Effector CD4-positive, alpha-beta T cell (primary cell): Measurements from ENCODE around the gene STK11.

Source experiments
- DNase-seq: peaks from one replicate; pipeline ENCODE4 v3.0.0-alpha.2; 2020

STK11 gene

DNA sequence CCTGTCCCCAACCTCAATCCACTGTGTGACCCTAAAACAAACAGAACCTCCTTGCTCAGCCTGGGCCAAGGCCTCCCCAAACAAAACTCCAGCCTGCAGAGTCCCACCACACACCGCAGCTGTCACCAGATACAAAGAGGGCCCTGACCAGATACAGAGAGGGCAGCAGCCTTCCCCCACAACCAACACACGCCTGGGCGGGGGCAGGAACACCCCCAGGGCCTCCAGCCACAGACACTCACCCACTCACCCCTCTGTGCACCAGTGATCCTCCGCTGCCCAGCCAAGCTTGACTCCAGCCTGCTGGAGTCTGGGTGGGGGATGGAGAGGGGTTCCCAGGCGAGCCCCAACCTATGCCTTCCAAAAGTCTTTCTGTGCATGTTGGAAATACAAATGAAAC lies 57.6 kb downstream of the STK11 start:
- DNase-seq = no peak

DNA sequence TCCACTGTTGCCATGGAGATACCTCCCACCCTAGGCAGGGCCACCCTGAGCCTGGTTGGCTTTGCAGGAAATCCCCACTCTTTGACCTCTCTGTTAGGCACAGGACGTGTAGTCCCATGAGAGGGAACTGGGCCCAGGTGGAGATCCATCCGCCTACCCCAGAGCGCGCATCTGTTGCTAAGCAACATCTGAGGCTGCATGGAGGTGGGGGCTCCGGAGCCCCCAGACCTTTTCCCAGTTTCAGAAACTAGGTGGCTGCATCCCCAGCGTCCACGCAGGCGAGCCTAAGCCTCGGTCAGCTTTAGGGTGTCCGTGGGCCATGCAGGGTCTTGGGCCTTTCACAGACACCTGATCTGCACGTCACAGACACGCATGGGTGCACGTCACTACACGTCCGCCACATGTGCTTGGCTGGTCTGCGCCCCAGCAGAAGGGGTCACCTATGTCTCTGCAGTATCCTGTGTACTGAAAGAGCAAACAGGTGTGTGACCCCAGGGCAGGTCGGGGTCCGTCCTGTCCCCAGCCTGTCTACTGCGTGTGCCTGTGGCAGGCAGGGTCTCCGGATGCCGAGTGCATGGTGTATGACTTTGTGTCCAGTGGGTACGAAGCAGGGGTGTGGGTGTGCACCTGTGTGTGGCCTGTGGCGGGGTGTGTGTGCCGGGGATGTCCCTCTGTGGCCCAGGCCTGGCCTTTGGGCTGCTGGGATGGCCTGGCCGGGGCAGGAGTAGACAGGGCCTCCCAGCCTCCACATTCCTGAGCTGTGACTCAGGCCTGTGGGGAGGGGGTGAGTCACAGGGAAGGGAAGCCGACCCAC lies 59.4 kb downstream of the STK11 start:
- no peak for DNase-seq

DNA sequence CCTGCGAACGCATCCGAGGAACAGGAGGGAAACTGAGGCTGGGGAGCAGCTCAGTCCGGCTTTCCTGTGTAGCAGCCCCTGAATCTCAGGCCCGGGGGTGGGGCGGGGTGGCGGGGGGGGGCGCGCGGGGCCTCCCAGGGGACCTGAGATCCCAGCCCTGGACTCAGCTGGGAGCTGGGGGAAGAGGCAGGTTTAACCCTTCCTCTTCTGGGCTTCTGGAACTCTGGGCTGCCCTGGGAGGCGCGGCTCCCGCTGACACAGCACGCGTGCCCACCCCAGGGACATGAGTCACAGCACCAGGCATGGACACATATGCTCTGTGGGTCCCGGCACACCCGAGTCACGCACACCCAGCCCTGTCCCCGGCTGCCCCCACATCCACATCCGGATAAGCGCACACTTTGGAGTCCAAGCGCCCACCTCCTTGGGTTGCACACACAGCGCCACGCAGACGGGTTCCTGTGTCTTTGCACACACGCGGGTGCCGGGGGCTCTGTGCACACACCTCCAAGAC lies 60.1 kb downstream of the STK11 start:
- DNase-seq = no peak

DNA sequence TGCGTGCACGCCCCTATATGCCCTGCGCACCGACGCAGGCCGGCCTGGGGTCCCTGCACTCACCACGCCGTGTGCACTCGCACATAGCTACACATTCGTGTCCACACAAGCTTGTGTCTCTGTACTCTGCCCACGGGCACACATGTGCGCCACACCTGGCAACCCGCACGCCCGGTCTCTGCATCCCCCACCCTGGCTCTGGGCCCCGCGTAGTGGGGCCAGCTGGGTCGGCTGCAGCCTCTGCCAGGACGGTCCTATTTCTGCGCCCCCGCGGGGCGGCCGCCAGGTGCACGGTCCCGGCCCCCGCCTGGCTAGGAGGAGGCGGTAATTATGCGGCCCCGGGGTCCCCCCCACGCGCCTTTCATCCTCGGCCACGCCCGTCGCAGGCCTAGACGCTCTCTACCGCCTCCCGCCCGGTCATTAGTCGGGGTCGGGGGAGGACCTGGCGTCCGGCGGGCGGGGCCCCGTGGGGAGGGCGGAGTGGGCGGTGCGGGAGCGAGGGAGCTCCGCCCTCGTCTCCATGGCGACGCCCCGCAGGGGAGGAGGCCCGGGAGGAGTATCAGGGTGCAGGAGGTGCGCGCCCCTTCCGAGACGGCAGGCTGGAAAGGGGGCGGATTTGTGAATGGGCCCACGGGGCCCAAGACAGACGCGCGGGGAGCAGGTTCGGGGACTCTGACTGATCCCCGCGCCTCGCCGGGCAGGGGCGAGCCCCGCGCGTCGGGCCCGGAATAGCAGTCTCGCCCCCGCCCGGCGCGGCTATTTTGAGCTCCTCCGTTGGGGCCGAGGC lies 60.7 kb downstream of the STK11 start:
- DNase-seq = peak; percentile 76

DNA sequence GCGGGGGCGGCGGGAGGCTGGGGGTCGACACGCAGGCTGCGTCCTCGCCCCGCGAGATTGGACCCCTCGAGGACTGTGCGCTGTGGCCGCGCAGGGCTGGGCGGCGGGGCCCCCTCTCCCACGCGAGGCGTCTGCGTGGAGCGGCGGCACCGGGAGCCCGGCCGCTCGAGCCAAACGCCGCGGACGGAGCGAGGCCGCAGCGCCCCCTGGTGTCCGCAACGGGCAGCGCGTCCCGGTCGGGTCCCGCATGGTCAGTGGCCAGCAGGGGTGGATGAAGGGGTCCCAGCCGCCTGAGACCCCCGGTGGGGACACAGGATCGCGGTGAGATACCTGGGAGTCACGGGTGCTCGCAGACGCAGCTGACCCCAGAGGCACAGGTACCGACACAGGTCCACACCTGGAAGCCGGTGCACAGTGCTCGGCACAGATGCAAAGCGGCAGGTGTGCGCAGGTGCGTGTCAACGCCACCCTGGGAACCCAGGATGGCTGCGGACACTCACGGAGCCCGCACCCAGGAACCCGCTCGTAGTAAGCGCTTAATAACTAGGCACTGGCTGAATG lies 61.4 kb downstream of the STK11 start:
- peak; percentile 62 for DNase-seq

DNA sequence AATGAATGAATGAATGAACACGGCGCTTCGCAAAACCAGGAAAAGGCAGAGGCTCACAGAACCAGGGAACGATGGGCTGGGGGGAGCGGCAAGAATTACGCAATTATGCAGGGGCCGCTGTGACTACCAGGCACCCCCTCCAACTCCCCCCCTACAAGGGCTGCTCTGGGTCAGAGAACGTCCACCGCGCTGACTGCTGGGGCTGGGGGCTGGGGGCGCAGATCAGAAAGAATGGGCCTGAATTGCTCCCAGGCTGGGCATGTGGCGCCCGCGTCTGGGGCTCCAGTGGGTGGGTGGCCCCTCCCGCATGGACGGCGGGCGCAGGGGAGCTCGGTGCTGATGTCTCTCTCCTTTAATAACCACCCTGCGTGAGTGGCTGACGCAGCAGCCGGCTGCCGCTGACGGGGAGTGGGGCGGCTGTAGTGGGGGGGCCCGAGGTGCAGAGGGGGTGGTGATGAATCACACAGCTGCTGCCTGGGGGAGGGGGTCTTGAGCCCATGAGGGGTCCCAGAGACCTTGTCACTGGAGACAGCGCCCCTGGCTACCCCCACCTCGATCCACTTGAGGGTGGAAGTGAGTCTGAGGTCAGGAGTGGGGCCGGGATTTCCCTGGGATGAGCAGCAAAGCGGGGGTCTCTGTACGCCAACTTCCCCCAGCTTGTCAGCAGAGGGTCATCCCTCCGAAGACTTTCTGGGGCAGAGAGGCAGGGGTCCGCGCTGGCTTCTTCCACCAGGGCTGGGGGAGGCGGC lies 62.1 kb downstream of the STK11 start:
- peak; percentile 39 for DNase-seq

DNA sequence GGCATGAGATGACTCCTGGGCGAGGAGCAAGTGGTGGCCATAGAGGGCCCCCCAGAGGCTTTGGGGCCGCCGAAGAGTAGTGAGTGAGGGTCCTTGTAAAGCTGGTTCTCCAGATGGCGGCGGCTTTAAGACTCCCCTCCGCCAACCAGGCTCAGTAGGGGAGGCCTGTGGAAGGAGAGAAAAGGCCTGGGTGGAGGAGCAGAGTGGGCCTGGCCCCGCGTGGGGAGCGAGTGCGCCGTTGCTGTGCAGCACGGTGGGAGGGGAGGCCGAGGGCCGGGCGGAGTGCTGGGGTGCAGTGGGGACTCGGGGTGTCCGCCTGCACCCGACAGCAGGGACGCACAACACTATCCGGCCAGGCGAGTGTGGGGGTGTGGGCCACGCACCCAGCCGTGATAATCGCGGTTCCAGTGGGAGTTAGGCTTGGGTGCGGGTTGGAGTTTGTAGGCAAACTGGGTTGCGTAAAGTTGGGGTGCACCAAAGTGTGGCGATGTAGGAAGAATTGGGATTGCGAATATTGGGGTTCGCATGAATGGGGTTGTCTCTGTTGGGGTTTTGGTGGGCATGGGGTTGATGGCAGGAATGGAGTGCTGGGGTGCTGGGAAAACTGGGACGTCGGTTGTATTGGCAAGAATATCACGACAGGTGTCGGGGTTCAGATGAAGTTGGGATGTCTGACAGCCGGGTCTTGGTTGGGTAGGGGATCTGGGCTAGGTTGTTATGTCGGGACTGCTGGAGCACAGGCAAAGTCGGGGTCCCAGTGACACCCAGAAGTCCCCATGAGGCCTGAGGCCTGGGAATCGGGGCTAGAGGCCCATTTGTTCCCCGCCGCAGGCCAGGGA lies 62.9 kb downstream of the STK11 start:
- no peak for DNase-seq

DNA sequence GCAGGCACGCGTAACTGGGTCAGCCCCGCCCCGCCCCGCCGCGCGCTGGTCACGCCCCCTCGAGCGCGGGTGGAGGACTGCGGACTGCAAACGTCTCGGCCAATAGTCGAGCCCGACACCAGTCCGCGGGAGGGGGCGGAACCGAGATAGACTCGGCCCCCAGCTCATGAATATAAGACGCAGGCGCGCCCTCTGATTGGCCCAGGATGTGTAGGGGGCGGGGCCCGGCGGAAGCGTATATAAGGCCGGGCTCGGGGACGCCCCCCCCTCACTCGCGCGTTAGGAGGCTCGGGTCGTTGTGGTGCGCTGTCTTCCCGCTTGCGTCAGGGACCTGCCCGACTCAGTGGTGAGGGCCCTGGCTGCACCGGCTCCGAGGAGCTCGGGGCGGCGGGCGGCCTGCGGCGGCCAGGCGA lies 63.5 kb downstream of the STK11 start, which contains the start of gene CIRBP:
Gene CIRBP (plus strand): TSS at position 268 of the 413 bp plus-strand sequence. CDS start 1,602 bp downstream, outside the sequence.
- peak; percentile 99 for DNase-seq

DNA sequence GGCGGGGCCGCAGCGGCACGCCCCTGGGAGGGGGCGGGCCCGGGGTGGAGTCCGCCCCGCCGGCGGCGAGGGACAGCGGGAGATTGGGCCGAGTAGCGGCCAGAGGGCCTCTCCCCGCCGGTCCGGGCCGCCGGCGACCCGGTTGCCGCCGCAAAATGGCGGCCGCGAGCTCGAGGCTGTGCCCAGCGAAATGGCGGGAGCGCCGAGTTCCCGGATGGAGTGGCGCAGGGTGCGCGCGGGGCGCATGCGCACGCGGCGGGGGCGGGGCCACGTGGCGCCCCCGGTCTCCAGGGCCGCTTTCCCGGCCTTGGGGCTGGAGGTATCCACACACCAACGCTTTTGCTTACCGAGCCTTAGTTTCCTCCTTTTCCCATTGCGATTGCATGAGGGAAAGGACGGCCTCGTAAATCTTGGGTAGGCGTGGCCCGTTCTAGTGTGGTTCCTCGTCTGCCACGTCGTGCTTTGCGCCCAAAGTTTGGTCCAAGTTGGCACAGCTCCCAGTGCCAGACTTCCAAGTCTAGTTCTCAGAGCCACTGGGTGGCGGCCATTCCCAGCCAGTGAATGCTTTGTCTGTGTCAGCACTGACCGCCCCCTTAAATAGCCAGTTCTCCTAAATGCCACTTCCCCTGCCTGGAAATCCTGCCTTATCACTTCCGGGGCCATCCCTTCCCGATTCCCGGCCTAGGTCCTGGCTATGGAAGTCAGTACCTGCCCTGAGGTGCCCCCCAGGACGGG lies 64.1 kb downstream of the STK11 start:
- peak; percentile 83 for DNase-seq

DNA sequence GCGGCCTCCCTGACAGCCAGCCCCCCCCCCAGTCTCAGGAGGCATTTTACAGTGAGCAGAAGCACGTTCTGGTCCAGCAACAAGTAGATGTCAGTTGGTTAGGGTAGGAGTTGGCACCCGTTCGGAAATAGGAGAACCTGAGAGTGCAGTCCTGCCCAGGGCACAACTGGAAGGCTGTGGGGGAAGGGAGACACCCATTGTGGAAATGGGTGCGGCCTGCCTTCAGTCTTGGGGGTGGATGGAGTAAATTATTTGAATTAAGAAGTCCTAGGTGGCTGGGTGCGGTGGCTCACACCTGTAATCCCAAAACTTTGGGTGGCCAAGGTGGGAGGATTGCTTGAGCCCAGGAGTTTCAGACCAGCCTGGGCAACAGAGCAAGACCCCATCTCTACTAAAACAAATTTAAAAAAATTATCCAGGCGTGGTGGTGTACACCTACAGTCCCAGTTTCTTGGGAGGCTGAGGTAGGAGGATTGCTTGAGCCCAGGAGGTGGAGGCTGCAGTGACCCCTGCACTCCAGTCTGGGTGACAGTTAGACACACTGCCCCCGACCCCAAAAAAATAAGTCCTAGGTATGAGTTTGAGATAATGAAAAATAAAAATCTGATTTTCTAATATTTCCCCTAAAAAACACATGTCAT lies 64.8 kb downstream of the STK11 start:
- no peak for DNase-seq

DNA sequence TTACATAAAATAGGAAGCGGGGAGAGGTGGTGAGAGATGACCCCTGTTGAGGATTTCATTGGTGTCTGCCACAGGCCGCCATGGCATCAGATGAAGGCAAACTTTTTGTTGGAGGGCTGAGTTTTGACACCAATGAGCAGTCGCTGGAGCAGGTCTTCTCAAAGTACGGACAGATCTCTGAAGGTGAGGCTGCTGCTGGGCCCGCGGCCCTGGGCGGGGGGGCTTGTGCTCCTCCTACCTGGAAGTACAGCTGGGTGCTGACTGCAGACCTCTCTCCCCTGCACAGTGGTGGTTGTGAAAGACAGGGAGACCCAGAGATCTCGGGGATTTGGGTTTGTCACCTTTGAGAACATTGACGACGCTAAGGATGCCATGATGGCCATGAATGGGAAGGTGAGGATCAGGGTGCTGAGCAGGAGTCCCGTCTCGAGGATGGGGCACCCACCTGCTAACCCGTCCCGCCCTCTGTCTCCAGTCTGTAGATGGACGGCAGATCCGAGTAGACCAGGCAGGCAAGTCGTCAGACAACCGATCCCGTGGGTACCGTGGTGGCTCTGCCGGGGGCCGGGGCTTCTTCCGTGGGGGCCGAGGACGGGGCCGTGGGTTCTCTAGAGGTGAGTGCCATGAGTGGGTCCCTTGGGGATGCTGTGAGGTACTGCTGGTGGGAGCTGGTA lies 65.4 kb downstream of the STK11 start:
- DNase-seq = no peak

DNA sequence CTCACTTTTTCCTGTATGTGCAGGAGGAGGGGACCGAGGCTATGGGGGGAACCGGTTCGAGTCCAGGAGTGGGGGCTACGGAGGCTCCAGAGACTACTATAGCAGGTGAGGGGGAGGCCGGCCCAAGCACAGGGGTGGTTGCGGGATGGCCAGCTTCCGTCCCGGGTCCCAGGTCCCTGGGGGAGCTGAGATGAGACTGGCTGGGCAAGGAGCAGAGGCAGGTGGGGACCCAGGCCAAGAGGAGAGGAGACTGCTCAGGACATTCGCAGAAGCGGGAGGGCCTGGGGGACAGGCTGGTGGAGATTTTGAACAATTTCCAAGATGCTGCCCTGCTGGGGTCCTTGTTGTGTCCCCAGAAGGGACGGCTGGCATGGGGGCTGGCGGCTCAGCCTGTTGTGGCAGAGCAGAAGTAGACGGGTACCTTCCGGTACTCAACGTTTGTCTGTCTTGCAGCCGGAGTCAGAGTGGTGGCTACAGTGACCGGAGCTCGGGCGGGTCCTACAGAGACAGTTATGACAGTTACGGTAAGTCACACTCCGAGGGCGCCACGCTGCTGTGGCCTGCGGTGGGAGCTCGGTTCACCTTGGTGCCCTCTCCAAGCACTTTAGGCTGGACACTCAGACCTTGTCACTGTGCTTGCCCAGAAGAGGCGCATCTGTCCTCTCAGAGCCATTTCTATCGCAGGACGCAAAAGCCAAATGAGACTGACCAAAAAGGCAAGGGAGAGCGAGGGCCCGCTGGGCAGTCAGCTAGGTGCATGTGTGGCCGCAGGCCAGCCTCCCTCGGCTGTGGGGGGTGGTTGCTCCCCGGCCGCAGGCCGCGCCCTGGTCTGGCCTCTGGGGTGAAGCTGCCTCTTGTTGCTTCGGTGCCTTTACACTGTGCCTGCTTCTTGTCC lies 66.2 kb downstream of the STK11 start:
- DNase-seq = no peak

DNA sequence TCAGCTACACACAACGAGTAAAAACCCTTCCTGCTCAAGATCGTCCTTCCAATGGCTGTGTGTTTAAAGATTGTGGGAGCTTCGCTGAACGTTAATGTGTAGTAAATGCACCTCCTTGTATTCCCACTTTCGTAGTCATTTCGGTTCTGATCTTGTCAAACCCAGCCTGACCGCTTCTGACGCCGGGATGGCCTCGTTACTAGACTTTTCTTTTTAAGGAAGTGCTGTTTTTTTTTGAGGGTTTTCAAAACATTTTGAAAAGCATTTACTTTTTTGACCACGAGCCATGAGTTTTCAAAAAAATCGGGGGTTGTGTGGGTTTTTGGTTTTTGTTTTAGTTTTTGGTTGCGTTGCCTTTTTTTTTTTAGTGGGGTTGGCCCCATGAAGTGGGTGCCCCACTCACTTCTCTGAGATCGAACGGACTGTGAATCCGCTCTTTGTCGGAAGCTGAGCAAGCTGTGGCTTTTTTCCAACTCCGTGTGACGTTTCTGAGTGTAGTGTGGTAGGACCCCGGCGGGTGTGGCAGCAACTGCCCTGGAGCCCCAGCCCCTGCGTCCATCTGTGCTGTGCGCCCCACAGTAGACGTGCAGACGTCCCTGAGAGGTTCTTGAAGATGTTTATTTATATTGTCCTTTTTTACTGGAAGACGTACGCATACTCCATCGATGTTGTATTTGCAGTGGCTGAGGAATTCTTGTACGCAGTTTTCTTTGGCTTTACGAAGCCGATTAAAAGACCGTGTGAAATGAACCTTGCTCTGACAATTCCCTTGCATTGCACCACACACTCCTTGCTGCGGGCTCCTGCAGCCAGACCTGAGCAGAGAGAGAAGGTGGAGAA lies 67.1 kb downstream of the STK11 start:
- no peak for DNase-seq

DNA sequence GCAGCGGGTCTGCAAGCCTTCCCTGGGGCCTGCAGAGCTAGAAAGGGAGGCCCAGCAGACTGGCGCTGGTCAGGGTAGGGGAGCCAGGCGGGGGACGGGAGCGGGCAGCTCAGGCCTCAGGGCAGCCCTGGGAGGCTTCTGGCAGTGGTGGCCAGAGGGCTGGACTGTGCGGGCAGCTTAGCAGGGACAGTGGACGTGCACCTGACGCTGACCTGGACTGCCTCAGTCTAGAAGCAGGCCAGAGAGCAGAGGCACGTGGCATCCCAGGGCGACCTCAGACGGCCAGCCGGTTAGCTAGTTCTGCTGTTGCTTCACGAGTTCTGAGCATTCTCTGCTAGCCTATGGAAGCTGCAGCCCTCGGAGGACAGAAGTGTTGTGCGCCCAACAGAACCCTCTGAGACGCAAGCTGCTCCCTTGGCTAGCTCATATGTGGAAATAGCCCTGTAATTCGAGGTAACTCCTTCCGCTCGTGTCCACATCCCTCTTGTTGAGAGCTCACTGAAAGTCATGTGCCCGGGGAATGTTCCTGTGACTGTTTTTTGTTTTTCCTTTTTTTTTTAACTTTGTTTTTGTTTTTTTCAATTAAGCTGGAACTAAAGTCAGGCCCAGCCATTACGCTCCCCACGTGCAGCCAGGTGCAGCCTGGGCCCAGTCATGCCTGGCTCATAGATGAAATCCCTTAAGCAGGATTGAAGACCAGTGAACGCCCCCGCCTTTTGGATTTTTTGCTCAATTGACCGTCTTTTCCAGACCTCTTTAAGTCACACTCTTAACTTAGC lies 67.9 kb downstream of the STK11 start:
- DNase-seq = no peak

DNA sequence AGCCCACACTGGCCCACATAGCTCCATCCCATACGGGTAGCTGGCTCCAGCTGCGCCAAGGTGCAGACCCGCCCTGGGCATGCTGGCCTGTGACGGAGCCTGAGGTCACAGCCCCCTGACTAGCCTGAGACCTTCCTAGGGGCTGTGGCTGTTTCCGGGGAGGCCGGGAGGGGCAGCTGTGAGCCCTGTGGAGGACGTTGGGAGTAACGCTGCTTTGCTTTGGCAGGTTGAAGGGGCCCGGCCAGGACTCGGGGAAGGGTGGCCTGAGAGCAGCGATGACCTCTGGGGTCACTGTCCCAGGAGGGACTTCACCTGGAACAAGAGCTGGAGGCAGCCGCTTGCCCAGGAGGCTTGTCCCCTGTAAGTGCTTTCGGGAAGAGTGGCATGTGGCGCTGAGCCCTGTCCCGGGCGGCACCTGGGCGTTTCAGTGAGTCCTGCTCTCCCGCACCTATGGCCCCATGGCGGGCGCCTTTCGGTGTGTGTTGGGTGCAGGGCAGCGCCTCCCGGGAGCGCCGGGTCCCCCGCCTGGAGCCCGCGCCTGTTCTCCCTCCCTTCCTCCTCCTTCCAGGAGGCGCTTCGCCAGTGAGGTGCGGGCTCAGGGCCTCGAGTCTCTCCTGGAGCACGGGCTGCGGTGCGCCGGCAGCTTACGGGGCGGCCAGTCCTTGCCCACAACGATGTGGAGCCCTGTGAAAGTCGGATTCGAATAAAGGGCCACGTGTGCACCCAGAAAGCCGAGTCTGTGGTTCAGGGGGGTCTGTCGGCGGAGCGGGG lies 68.7 kb downstream of the STK11 start:
- no peak for DNase-seq

DNA sequence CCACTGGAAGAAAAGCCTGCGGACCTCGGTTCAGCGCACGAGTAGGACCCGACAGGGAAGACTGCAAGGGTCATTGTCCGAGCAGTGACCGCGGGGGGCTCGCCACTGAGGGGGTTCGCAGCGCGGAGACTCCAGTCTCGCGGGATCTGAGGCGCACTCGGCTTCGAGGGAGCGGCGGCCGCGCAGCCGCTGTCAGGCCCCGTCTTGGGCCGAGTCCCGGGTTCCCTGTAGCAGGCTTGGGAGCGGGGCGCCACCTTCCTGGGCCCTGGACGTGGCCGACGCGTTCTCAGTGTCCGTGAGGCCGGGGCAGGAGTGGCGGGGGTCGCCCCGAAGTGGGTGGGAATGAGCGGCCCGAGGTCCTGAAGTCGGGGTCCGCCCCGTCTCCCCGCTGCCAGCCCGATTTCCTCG lies 69.3 kb downstream of the STK11 start:
- no peak for DNase-seq
